Body of pancreas (tissue), 4 donors: ENCODE measurements around the gene CTCF. TPM values are rescaled to one million over a fixed set of nuclear protein-coding genes. Genes with fewer than 3 reads are reported as not detected.

Source experiments
- ATAC-seq: fragments of 150-250 bp; one replicate; pipeline ENCODE4 v1.9.1; 2016
- DNase-seq, 4 donors: peaks; one replicate each; pipeline ENCODE4 v3.0.0-alpha.2; 2019
- H3K27ac ChIP-seq, 4 donors: fragments of 200-600 bp; sonication (generic); 1 replicate in 3 of 4; 2 replicates in 1 of 4; pipeline versions ENCODE4 v1.5.1 to v1.6.1; 2016 to 2019; ENCODE audit warnings: mild to moderate bottlenecking in 1 of 4, mixed read lengths in 1 of 4, moderate library complexity in 1 of 4
- H3K27me3 ChIP-seq, 2 donors: fragments of 200-600 bp; sonication (generic); one replicate each; pipeline ENCODE4 v1.6.0; 2016; ENCODE audit warnings: mild to moderate bottlenecking in 1 of 2
- H3K36me3 ChIP-seq, 2 donors: fragments of 200-600 bp; sonication (generic); replicated peaks in 1 of 2; 2 replicates each; pipeline ENCODE4 v1.5.1; 2016; ENCODE audit warnings: low read depth in 2 of 2; ENCODE audit not compliant: insufficient read depth in 1 of 2
- H3K4me1 ChIP-seq: fragments of 200-600 bp; sonication (generic); one replicate; pipeline ENCODE4 v1.6.0; 2016
- H3K4me3 ChIP-seq, 2 donors: fragments of 200-600 bp; sonication (generic); 1 replicate in 1 of 2; 2 replicates in 1 of 2; pipeline ENCODE4 v1.5.1; 2016 to 2019
- H3K9me3 ChIP-seq, 3 donors: fragments of 200-600 bp; sonication (generic); 1 replicate in 2 of 3; 2 replicates in 1 of 3; pipeline ENCODE4 v1.5.1; 2016
- CTCF ChIP-seq, 7 experiments: fragments of 450-650 bp in 4 of 7; fragments of 200-600 bp in 3 of 7; sonication (generic) in 3 of 7; IDR thresholded peaks; one replicate each; pipeline ENCODE4 v1.5.1; 2016 to 2019; ENCODE audit warnings: antibody characterized with exemption in 7 of 7
- POLR2A ChIP-seq, 3 donors: fragments of 450-650 bp; IDR thresholded peaks; one replicate each; pipeline ENCODE4 v1.6.1; 2016; ENCODE audit warnings: antibody characterized with exemption in 3 of 3, mild to moderate bottlenecking in 2 of 3
- WGBS, 2 donors: methylation state at CpG; one replicate each; pipeline ENCODE4 v1.1.5; 2017; 5-methylcytosine and 5-hydroxymethylcytosine counted together
- intact Hi-C: fragments of 100-400 bp; cut with DNase I; formaldehyde crosslinking; loops from one replicate; pipeline ENCODE4 v1.15.1; 2023
- total RNA-seq, 2 donors: library from RNA; depleted of rRNA; stranded (reverse); fragments of >200 nt; gene quantifications; one replicate each; pipeline ENCODE4 v1.1.0, GENCODE V29; 2016

CTCF gene
- total RNA-seq, 2 donors from 2014 or later = 24.4 to 33.0 TPM

- ATAC-seq (no peak), DNase-seq (no peak)
- Histone ChIP-seq H3K36me3 (no peaks in the 10 kb centered on the region), H3K27me3 (no peaks in the 10 kb centered on the region), H3K4me1 (peaks cover 78% of the 10 kb centered on the region), H3K4me3 (no peak overlapping the region), H3K27ac (no peak overlapping the region), H3K9me3 (no peaks in the 10 kb centered on the region)
- TF ChIP-seq CTCF (IDR thresholded peaks at IDR 0.05) (no peak), POLR2A (IDR thresholded peaks at IDR 0.05) (no peak)
- intact Hi-C loops = no loop called here
These were observed 27.9 kb upstream of the CTCF start for GRCh38 chr16:67534431-67534830.

GRCh38 chr16:67535201-67535600 lies 27.1 kb upstream of the CTCF start:
- intact Hi-C loops = no loop called here
- no peaks in the 10 kb centered on the region for H3K9me3 ChIP-seq
- no peaks in the 10 kb centered on the region for H3K36me3 ChIP-seq
- H3K4me3 ChIP-seq = no peak overlapping the region
- ATAC-seq = no peak
- WGBS, 2 donors = 57 to 61% methylated on average over 2 of the region's 2 CpGs
- TF ChIP-seq POLR2A (IDR thresholded peaks at IDR 0.05) (no peak), CTCF (IDR thresholded peaks at IDR 0.05) (no peak)
- H3K27me3 ChIP-seq = no peaks in the 10 kb centered on the region
- H3K27ac ChIP-seq = peak overlapping the region in 2 of 4 donors; percentile 2 to 13
- peaks cover 71% of the 10 kb centered on the region for H3K4me1 ChIP-seq
- DNase-seq = peak; percentile 35 to 76 (median 59)

GRCh38 chr16:67537270-67537635 lies 25.1 kb upstream of the CTCF start:
- Histone ChIP-seq H3K4me1 (peaks cover 70% of the 10 kb centered on the region), H3K36me3 (no peaks in the 10 kb centered on the region), H3K27ac (peak overlapping the region; percentile 47 to 74 (median 64)), H3K4me3 (peak overlapping the region; percentile 6 to 23), H3K9me3 (no peaks in the 10 kb centered on the region), H3K27me3 (no peaks in the 10 kb centered on the region)
- ATAC-seq = peak; percentile 52
- intact Hi-C loops = no loop called here
- TF ChIP-seq POLR2A (IDR thresholded peaks at IDR 0.05) (peak in 2 of 3 donors; percentile 39 to 50), CTCF (IDR thresholded peaks at IDR 0.05) (no peak)
- WGBS, 2 donors = 2 to 4% methylated on average over 19 to 27 of the region's 32 CpGs
- DNase-seq = peak; percentile 43 to 65 (median 56)

GRCh38 chr16:67537636-67538591 lies 24.4 kb upstream of the CTCF start:
- Histone ChIP-seq H3K27ac (peak overlapping the region; percentile 47 to 74 (median 64)), H3K27me3 (no peaks in the 10 kb centered on the region), H3K4me1 (peaks cover 68% of the 10 kb centered on the region), H3K4me3 (peak overlapping the region; percentile 6 to 23), H3K36me3 (no peaks in the 10 kb centered on the region), H3K9me3 (no peaks in the 10 kb centered on the region)
- peak; percentile 49 to 75 (median 67) for DNase-seq
- TF ChIP-seq POLR2A (IDR thresholded peaks at IDR 0.05) (peak in 1 of 3 donors; percentile 8), CTCF (IDR thresholded peaks at IDR 0.05) (no peak)
- intact Hi-C loops = no loop called here
- ATAC-seq = peak; percentile 54
- WGBS, 2 donors = 2% methylated on average over 90 of the region's 97 CpGs; no CpG with 5 or more reads in 1 of the 2 donors
